ENCODE measurements around the gene EYA4. TPM values are rescaled to one million over a fixed set of nuclear protein-coding genes. Genes with fewer than 3 reads are reported as not detected.

Gene EYA4
- total RNA-seq, 1 experiment from 2014 or later = 0.24 TPM

GRCh38 chr6:133353061-133353460, 111.9 kb downstream of the EYA4 start (continued):
- no peak for TF ChIP-seq GTF2I (CRISPR knock-in tag; conservative IDR thresholded peaks at IDR 0.05)
- TF ChIP-seq MXD4 (CRISPR knock-in tag; IDR thresholded peaks at IDR 0.05; ENCODE audit: borderline replicate concordance) = no peak
- TF ChIP-seq, protein P1, sequence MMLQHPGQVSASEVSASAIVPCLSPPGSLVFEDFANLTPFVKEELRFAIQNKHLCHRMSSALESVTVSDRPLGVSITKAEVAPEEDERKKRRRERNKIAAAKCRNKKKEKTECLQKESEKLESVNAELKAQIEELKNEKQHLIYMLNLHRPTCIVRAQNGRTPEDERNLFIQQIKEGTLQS (CRISPR knock-in tag; conservative IDR thresholded peaks at IDR 0.05) = no peak
- TF ChIP-seq HMGA2 (CRISPR knock-in tag; IDR thresholded peaks at IDR 0.05) = no peak
- no peak for TF ChIP-seq IRF2 (CRISPR knock-in tag; IDR thresholded peaks at IDR 0.05; ENCODE audit: borderline replicate concordance, low read depth)

DNA sequence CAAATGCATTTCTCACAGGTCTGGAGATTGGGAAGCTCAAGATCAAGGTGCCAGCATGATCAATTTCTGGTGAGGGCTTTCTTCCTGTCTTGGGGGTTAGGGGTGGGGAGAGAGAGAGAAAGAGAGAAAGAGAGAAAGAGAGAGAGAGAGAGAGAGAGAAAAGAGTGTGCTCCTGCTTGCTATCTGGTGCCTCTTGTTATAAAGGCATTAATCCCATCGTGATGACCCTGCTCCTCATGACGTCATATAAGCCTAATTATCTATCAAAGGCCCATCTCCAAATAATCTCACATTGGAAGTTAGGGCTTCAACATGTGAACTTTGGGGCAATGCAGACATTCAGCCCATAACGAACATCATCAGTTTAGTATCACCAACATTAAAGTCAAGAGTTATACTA, 114.8 kb downstream of the EYA4 start:
- Mint-ChIP-seq H3K27me3 (ENCODE audit: low read depth) (no peaks in the 10 kb centered on the region), H3K9me3 (no peaks in the 10 kb centered on the region), H3K4me1 (peaks cover 7% of the 10 kb centered on the region), H3K4me3 (no peak overlapping the region), H3K36me3 (no peaks in the 10 kb centered on the region), H3K27ac (no peak overlapping the region)
- TF ChIP-seq ZNF532 (CRISPR knock-in tag; IDR thresholded peaks at IDR 0.05; ENCODE audit: borderline replicate concordance) = no peak
- ATAC-seq (no peak), DNase-seq (ENCODE audit: low spot score) (no peak)
- ChIA-PET CTCF (no interaction called here), POLR2A (interaction anchor here (0.6 kb wide), 1 partner anchor 36 kb away, joined by 3 read pairs; no protein-coding TSS in a partner anchor)

DNA sequence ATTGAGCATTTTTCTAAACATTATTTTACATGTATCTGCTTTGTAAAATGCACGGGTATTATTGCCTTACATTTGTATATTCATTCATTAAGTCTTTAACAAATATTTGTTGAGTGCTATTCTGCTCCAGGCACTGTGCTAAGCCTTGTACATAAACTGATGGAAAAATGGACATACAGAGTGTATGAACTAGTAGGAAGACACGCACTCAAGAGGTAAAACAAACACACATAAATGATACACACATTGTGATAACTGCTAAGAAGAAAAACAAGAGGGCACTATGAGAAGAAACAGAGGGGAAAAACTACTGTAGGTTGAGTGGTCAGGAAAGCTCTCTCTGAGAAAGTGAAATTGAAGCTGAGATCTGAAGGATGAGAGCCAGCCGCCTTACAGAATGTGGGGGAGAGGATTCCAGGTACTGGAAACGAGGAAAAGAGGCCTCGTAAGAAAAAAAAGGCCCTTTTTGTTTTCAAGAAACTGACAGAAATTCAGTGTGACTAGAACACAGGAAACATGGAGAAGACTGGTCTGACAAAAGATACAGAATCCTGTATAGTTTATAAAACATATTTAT, 117.5 kb downstream of the EYA4 start:
- no peak for TF ChIP-seq ETV6 (CRISPR knock-in tag; IDR thresholded peaks at IDR 0.05)
- Mint-ChIP-seq H3K9me3 (no peaks in the 10 kb centered on the region), H3K4me3 (no peak overlapping the region), H3K36me3 (no peaks in the 10 kb centered on the region), H3K27ac (peak overlapping the region; percentile 25; the same call in 1 of the 2 replicates), H3K4me1 (peaks cover 7% of the 10 kb centered on the region), H3K27me3 (ENCODE audit: low read depth) (no peaks in the 10 kb centered on the region)
- ChIA-PET POLR2A (no interaction called here), CTCF (no interaction called here)
- DNase-seq (ENCODE audit: low spot score) (no peak), ATAC-seq (no peak)

DNA sequence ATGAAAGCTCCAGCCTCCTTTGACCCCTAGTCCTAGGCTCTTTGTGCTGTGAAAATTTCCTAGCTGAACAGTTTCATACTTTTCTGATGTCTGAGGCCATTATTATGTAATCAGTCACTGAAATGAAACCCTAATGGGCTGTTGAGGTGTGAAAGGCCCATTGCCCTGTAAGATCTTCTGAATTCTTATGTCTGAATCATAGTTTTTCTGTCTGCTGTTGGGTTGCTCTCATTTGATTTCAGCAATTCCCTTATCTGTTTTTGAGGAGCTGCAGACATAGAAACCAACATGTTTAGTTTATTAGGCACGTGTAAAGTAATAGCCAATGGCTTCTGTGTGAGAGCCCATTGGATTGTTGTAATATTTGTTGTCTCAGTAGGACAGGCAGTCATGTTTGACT, 118.1 kb downstream of the EYA4 start:
- ChIA-PET CTCF (no interaction called here), POLR2A (no interaction called here)
- no peaks in the 10 kb centered on the region for H3K27me3 Mint-ChIP-seq (ENCODE audit: low read depth)
- H3K4me1 Mint-ChIP-seq = peaks cover 7% of the 10 kb centered on the region
- H3K27ac Mint-ChIP-seq = no peak overlapping the region
- H3K36me3 Mint-ChIP-seq = no peaks in the 10 kb centered on the region
- ATAC-seq (no peak), DNase-seq (ENCODE audit: low spot score) (no peak)
- no peak overlapping the region for H3K4me3 Mint-ChIP-seq
- H3K9me3 Mint-ChIP-seq = no peaks in the 10 kb centered on the region
- TF ChIP-seq GTF2I (CRISPR knock-in tag; conservative IDR thresholded peaks at IDR 0.05) = no peak
- TF ChIP-seq, protein P2, sequence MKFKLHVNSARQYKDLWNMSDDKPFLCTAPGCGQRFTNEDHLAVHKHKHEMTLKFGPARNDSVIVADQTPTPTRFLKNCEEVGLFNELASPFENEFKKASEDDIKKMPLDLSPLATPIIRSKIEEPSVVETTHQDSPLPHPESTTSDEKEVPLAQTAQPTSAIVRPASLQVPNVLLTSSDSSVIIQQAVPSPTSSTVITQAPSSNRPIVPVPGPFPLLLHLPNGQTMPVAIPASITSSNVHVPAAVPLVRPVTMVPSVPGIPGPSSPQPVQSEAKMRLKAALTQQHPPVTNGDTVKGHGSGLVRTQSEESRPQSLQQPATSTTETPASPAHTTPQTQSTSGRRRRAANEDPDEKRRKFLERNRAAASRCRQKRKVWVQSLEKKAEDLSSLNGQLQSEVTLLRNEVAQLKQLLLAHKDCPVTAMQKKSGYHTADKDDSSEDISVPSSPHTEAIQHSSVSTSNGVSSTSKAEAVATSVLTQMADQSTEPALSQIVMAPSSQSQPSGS (CRISPR knock-in tag; IDR thresholded peaks at IDR 0.05; ENCODE audit: borderline replicate concordance, low read depth) = no peak
- TF ChIP-seq CREB1 (CRISPR knock-in tag; IDR thresholded peaks at IDR 0.05) = no peak
- TF ChIP-seq, protein P3, sequence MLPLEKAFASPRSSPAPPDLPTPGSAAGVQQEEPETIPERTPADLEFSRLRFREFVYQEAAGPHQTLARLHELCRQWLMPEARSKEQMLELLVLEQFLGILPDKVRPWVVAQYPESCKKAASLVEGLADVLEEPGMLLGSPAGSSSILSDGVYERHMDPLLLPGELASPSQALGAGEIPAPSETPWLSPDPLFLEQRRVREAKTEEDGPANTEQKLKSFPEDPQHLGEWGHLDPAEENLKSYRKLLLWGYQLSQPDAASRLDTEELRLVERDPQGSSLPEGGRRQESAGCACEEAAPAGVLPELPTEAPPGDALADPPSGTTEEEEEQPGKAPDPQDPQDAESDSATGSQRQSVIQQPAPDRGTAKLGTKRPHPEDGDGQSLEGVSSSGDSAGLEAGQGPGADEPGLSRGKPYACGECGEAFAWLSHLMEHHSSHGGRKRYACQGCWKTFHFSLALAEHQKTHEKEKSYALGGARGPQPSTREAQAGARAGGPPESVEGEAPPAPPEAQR (CRISPR knock-in tag; IDR thresholded peaks at IDR 0.05) = no peak
- TF ChIP-seq, protein P1 (CRISPR knock-in tag; conservative IDR thresholded peaks at IDR 0.05) = no peak
- TF ChIP-seq FOXP1 (CRISPR knock-in tag; IDR thresholded peaks at IDR 0.05; ENCODE audit: borderline replicate concordance) = no peak
- no peak for TF ChIP-seq PRRX2 (CRISPR knock-in tag; IDR thresholded peaks at IDR 0.05)
- TF ChIP-seq ERG (CRISPR knock-in tag; IDR thresholded peaks at IDR 0.05) = no peak
- TF ChIP-seq AR (CRISPR knock-in tag; IDR thresholded peaks at IDR 0.05) = no peak
